GM13977 (cell line): ENCODE results near the gene CYTH4.

Experiments
- DNase-seq: peaks from one replicate; pipeline ENCODE4 v3.0.0; 2012; ENCODE audit warnings: low spot score
- in situ Hi-C: fragments of 300-500 bp; cut with MboI; formaldehyde crosslinking; loops from one replicate; pipeline ENCODE4 v1.12.0; 2022; ENCODE audit warnings: low sequenced_read_pairs, low pct_unique_long_range_greater_than_20kb, mixed read lengths, inconsistent platforms; ENCODE audit not compliant: unreplicated experiment
- TF ChIP-seq, protein P1 (sequence below): IDR thresholded peaks from 2 replicates; pipeline ENCODE4 v1.5.1; 2012; ENCODE audit warnings: mild to moderate bottlenecking, control low read depth; ENCODE audit not compliant: insufficient read depth; ENCODE audit errors: extremely low read depth, missing control alignments

CYTH4 gene

DNA sequence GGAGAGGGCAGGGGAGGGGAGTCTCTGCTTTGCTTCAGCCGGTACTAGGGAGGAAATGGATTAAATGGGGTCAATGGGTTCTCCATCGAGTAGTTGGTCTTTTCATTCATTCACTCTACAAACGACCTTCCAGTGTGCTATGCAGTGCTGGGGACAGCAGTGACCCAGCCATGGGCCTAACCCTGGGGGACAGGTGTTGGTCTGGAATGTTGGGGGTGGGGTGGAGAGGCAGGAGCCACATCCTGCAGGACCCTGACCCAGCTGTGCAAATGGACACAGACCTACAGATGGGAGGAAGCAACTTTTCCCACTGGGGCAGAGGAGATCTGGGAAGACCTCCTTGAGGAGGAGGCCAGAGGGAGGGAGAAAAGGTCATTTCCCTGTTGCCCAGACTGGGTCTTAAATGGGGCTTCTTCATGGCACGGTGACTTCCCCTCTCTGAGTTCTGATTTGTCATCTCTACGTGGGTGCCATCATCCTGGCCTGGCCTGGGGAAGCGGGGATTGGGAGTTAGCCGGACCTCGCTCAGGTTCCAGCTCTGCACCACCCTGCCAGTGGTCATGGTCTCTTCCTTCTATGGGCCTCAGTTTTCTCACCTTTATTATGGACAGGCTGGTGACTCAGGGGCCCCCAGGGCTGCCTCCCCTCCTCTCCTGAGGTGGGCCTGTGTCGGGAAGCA, 2.0 kb downstream of the CYTH4 start:
- TF ChIP-seq, protein P1, sequence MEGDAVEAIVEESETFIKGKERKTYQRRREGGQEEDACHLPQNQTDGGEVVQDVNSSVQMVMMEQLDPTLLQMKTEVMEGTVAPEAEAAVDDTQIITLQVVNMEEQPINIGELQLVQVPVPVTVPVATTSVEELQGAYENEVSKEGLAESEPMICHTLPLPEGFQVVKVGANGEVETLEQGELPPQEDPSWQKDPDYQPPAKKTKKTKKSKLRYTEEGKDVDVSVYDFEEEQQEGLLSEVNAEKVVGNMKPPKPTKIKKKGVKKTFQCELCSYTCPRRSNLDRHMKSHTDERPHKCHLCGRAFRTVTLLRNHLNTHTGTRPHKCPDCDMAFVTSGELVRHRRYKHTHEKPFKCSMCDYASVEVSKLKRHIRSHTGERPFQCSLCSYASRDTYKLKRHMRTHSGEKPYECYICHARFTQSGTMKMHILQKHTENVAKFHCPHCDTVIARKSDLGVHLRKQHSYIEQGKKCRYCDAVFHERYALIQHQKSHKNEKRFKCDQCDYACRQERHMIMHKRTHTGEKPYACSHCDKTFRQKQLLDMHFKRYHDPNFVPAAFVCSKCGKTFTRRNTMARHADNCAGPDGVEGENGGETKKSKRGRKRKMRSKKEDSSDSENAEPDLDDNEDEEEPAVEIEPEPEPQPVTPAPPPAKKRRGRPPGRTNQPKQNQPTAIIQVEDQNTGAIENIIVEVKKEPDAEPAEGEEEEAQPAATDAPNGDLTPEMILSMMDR, result no peak
- DNase-seq, result no peak
- in situ Hi-C loops, result no loop called here

DNA sequence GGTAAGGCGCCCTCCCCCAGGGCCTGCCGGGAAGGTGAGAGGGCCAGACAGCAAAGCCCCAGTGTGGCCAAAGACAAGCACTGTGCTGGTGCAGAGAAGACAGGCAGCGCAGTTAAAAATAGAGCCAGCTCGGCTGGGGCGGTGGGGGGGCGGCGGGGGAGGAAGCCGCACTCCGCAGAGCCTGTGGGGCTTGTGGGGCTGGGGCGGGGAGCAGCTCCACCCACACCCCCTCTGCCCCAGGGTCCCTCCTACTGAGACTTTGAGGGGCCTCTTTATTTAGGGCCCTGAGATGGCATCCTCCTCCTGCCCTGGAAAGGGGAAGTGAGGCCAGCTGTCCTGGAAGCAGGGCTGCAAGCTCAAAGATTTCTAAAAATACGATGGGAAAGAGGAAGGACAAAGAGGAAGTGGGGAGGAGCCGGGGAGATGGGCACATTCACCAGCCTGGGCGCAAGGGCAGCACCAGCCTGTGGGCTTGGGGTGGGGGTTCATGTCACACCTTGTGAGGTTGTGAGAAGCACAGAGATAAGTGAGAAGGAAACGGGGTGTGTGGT, 2.6 kb downstream of the CYTH4 start:
- TF ChIP-seq, protein P1, result no peak
- DNase-seq, result peak; percentile 76
- in situ Hi-C loops, result no loop called here

DNA sequence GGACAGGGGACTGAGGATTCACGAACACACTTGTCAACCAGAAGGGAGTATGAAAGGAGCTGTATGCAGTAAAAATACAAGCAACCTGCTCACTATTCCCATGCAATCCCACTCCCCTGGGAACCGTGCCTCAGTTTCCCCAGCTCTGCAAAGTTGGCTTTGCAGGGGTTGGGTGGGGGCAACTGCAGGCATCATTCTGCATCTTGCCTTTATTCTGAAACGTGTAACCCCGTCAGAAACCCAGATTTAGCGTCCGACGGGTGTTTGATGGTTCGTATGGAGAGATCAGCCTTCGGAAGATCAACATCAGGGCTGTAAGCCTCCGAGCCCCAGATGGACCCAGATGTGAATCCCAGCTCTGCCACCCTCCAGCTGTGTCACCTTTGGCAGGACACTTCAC, 3.6 kb downstream of the CYTH4 start:
- in situ Hi-C loops, result no loop called here
- TF ChIP-seq, protein P1, result no peak
- DNase-seq, result no peak

GRCh38 chr22:37287550-37287951, 5.2 kb downstream of the CYTH4 start:
- in situ Hi-C loops, result no loop called here
- DNase-seq, result no peak

GRCh38 chr22:37288521-37288920, 6.2 kb downstream of the CYTH4 start:
- TF ChIP-seq, protein P1, result no peak
- in situ Hi-C loops, result no loop called here
- DNase-seq, result no peak

More at GRCh38 chr22:37287550-37287951, 5.2 kb downstream of the CYTH4 start:
- TF ChIP-seq, protein P1, result no peak

DNA sequence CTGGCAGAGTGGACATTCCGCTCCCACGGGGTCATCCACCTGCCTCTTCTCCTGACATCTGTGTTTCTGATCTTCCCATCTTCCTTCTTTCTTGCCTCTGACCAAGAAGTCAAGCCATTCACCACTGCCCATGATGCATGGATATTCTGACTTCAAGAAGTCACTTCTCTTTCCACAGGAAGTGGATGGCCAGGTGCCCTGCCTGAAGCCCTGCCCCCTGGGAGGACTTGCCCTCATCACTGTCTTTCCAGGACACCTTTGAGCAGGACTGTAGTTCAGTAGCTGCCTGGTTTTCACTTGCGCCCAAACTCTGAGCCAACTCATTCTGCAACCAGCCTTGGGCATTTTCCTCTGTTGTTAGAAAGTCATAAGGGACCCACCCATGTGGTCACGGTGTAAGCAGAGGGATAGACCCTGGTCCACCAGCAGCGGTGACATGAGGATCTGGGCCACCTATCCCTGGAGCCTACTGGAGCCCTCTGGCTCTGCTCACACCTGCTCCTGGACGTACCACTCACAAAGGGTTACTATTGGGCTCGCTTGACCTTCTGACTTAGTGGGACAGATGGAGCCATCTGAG, 6.9 kb downstream of the CYTH4 start:
- TF ChIP-seq, protein P1, result no peak
- DNase-seq, result no peak
- in situ Hi-C loops, result no loop called here
